HepG2 (cell line): ENCODE data around the gene TBXA2R. TPM values are rescaled to one million over a fixed set of nuclear protein-coding genes. Genes with fewer than 3 reads are reported as not detected.
A peak's percentile ranks its signal among the peaks of the same experiment; 100 is the strongest.

Experiments
- AKAP8 ChIP-seq: sonication (generic); formaldehyde crosslinking; IDR thresholded peaks from 2 replicates; pipeline ENCODE4 v1.5.1; 2020; ENCODE audit warnings: mild to moderate bottlenecking, missing genetic modification reagents
- HOXA7 ChIP-seq: sonication (generic); formaldehyde crosslinking; IDR thresholded peaks from 2 replicates; pipeline ENCODE4 v1.8.1; 2022; ENCODE audit warnings: mild to moderate bottlenecking, missing genetic modification reagents, moderate library complexity
- ZNF383 ChIP-seq: sonication (generic); formaldehyde crosslinking; IDR thresholded peaks from 2 replicates; pipeline ENCODE4 v1.4.0; 2020; ENCODE audit warnings: missing genetic modification reagents, mild to moderate bottlenecking, borderline replicate concordance
- polyA plus RNA-seq, 8 experiments: library from polyadenylated mRNA; depleted of rRNA in 3 of 8; stranded (reverse) in 7 of 8; unstranded in 1 of 8; fragments of >200 nt; fragmentation: Illumina TruSeq in 4 of 8; extraction: Trizol in 4 of 8; gene quantifications; 2 replicates each; pipeline versions ENCODE4 v1.2.1 to v1.2.3, GENCODE V29; 2011 to 2016; ENCODE audit warnings: low read depth in 4 of 8, missing spikeins in 1 of 8, mixed read lengths in 1 of 8; ENCODE audit not compliant: insufficient read depth in 1 of 8
- total RNA-seq, 5 experiments: library from RNA; depleted of rRNA; stranded (reverse); fragments of >200 nt; fragmentation: Illumina TruSeq; extraction: Trizol; gene quantifications; 2 replicates each; pipeline ENCODE4 v1.2.3, GENCODE V29; 2016; ENCODE audit warnings: low read depth in 1 of 5
- TF ChIP-seq, protein P1 (sequence below), 2 experiments: sonication (generic) in 1 of 2; formaldehyde crosslinking in 1 of 2; IDR thresholded peaks; 2 replicates each; pipeline versions ENCODE4 v1.4.0 to v1.6.1; 2016 to 2020; ENCODE audit warnings: borderline replicate concordance in 1 of 2, low read depth in 1 of 2, mild to moderate bottlenecking in 1 of 2, missing genetic modification reagents in 1 of 2
- TF ChIP-seq, protein P2 (sequence below): IDR thresholded peaks from 2 replicates; pipeline ENCODE4 v1.6.1; 2018; ENCODE audit warnings: missing genetic modification reagents
- TF ChIP-seq, protein P3 (sequence below): sonication (generic); formaldehyde crosslinking; IDR thresholded peaks from 2 replicates; pipeline ENCODE4 v1.4.0; 2020; ENCODE audit warnings: mild to moderate bottlenecking, missing genetic modification reagents
- TF ChIP-seq, protein P4 (sequence below): sonication (generic); formaldehyde crosslinking; IDR thresholded peaks from 2 replicates; pipeline ENCODE4 v1.9.0; 2021; ENCODE audit warnings: missing genetic modification reagents, borderline replicate concordance
- TF ChIP-seq, protein P5 (sequence below): sonication (generic); formaldehyde crosslinking; IDR thresholded peaks from 2 replicates; pipeline ENCODE4 v1.8.0; 2022; ENCODE audit warnings: mild to moderate bottlenecking, missing genetic modification reagents, borderline replicate concordance
- TF ChIP-seq, protein P6 (sequence below): sonication (generic); formaldehyde crosslinking; IDR thresholded peaks from 2 replicates; pipeline ENCODE4 v1.4.0; 2020; ENCODE audit warnings: missing genetic modification reagents, borderline replicate concordance
- TF ChIP-seq, protein P7 (sequence below): conservative IDR thresholded peaks from 2 replicates; pipeline ENCODE4 v1.6.1; 2018; ENCODE audit warnings: missing genetic modification reagents
- TF ChIP-seq, protein P8 (sequence below): sonication (generic); formaldehyde crosslinking; IDR thresholded peaks from 2 replicates; pipeline ENCODE4 v1.5.1; 2020; ENCODE audit warnings: missing genetic modification reagents, mild to moderate bottlenecking, borderline replicate concordance

TBXA2R gene
- total and polyA plus RNA-seq, 2 of the 13 experiments (the other 11 are each of a cell fraction or from before 2014, with no cell fraction given) = 0.09 TPM; not detected in 1

DNA sequence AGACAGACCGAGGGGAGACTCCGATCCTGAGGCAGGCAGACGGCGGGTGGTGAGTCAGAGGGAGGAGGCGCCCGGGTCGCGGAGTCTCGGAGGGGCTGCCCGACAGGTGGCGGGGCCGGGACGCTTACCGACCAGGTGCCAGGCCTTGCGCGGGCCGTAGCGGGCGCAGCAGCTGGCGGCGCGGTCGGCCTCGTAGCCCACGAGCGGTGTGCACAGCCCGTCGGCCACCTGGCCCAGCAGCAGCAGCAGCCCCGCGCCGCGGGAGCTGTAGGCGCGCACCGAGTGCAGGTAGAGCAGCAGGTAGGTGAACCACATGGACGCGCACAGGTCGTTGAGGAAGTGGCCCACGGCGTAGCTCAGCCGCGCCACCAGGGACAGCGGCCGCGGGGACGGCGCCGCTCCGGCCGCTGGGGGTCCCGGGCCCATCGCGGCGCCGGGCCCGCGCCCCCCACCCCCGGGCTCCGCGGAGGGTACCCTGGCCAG, 49.7 kb downstream of the TBXA2R start (continued):
- TF ChIP-seq, protein P1, sequence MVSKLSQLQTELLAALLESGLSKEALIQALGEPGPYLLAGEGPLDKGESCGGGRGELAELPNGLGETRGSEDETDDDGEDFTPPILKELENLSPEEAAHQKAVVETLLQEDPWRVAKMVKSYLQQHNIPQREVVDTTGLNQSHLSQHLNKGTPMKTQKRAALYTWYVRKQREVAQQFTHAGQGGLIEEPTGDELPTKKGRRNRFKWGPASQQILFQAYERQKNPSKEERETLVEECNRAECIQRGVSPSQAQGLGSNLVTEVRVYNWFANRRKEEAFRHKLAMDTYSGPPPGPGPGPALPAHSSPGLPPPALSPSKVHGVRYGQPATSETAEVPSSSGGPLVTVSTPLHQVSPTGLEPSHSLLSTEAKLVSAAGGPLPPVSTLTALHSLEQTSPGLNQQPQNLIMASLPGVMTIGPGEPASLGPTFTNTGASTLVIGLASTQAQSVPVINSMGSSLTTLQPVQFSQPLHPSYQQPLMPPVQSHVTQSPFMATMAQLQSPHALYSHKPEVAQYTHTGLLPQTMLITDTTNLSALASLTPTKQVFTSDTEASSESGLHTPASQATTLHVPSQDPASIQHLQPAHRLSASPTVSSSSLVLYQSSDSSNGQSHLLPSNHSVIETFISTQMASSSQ (IDR thresholded peaks at IDR 0.05; ENCODE audit: low read depth) = no peak
- TF ChIP-seq, protein P1 (CRISPR knock-in tag; IDR thresholded peaks at IDR 0.05; ENCODE audit: borderline replicate concordance) = 0 out of 2 replicates have a peak, but pooled peaks have one; percentile 14
- TF ChIP-seq, protein P2, sequence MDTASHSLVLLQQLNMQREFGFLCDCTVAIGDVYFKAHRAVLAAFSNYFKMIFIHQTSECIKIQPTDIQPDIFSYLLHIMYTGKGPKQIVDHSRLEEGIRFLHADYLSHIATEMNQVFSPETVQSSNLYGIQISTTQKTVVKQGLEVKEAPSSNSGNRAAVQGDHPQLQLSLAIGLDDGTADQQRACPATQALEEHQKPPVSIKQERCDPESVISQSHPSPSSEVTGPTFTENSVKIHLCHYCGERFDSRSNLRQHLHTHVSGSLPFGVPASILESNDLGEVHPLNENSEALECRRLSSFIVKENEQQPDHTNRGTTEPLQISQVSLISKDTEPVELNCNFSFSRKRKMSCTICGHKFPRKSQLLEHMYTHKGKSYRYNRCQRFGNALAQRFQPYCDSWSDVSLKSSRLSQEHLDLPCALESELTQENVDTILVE (CRISPR knock-in tag) = no peak
- TF ChIP-seq, protein P3, sequence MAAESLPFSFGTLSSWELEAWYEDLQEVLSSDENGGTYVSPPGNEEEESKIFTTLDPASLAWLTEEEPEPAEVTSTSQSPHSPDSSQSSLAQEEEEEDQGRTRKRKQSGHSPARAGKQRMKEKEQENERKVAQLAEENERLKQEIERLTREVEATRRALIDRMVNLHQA = no peak
- TF ChIP-seq AKAP8 (CRISPR knock-in tag) (no peak), ZNF383 (no peak), HOXA7 (no peak)
- TF ChIP-seq, protein P4, sequence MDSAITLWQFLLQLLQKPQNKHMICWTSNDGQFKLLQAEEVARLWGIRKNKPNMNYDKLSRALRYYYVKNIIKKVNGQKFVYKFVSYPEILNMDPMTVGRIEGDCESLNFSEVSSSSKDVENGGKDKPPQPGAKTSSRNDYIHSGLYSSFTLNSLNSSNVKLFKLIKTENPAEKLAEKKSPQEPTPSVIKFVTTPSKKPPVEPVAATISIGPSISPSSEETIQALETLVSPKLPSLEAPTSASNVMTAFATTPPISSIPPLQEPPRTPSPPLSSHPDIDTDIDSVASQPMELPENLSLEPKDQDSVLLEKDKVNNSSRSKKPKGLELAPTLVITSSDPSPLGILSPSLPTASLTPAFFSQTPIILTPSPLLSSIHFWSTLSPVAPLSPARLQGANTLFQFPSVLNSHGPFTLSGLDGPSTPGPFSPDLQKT (CRISPR knock-in tag) = no peak
- TF ChIP-seq, protein P5, sequence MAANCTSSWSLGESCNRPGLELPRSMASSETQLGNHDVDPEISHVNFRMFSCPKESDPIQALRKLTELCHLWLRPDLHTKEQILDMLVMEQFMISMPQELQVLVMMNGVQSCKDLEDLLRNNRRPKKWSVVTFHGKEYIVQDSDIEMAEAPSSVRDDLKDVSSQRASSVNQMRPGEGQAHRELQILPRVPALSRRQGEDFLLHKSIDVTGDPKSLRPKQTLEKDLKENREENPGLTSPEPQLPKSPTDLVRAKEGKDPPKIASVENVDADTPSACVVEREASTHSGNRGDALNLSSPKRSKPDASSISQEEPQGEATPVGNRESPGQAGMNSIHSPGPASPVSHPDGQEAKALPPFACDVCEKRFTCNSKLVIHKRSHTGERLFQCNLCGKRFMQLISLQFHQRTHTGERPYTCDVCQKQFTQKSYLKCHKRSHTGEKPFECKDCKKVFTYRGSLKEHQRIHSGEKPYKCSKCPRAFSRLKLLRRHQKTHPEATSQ (CRISPR knock-in tag) = no peak
- TF ChIP-seq, protein P6, sequence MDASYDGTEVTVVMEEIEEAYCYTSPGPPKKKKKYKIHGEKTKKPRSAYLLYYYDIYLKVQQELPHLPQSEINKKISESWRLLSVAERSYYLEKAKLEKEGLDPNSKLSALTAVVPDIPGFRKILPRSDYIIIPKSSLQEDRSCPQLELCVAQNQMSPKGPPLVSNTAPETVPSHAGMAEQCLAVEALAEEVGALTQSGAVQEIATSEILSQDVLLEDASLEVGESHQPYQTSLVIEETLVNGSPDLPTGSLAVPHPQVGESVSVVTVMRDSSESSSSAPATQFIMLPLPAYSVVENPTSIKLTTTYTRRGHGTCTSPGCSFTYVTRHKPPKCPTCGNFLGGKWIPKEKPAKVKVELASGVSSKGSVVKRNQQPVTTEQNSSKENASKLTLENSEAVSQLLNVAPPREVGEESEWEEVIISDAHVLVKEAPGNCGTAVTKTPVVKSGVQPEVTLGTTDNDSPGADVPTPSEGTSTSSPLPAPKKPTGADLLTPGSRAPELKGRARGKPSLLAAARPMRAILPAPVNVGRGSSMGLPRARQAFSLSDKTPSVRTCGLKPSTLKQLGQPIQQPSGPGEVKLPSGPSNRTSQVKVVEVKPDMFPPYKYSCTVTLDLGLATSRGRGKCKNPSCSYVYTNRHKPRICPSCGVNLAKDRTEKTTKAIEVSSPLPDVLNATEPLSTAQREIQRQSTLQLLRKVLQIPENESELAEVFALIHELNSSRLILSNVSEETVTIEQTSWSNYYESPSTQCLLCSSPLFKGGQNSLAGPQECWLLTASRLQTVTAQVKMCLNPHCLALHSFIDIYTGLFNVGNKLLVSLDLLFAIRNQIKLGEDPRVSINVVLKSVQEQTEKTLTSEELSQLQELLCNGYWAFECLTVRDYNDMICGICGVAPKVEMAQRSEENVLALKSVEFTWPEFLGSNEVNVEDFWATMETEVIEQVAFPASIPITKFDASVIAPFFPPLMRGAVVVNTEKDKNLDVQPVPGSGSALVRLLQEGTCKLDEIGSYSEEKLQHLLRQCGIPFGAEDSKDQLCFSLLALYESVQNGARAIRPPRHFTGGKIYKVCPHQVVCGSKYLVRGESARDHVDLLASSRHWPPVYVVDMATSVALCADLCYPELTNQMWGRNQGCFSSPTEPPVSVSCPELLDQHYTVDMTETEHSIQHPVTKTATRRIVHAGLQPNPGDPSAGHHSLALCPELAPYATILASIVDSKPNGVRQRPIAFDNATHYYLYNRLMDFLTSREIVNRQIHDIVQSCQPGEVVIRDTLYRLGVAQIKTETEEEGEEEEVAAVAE (CRISPR knock-in tag) = no peak
- TF ChIP-seq, protein P7, sequence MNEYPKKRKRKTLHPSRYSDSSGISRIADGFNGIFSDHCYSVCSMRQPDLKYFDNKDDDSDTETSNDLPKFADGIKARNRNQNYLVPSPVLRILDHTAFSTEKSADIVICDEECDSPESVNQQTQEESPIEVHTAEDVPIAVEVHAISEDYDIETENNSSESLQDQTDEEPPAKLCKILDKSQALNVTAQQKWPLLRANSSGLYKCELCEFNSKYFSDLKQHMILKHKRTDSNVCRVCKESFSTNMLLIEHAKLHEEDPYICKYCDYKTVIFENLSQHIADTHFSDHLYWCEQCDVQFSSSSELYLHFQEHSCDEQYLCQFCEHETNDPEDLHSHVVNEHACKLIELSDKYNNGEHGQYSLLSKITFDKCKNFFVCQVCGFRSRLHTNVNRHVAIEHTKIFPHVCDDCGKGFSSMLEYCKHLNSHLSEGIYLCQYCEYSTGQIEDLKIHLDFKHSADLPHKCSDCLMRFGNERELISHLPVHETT = no peak
- TF ChIP-seq, protein P8, sequence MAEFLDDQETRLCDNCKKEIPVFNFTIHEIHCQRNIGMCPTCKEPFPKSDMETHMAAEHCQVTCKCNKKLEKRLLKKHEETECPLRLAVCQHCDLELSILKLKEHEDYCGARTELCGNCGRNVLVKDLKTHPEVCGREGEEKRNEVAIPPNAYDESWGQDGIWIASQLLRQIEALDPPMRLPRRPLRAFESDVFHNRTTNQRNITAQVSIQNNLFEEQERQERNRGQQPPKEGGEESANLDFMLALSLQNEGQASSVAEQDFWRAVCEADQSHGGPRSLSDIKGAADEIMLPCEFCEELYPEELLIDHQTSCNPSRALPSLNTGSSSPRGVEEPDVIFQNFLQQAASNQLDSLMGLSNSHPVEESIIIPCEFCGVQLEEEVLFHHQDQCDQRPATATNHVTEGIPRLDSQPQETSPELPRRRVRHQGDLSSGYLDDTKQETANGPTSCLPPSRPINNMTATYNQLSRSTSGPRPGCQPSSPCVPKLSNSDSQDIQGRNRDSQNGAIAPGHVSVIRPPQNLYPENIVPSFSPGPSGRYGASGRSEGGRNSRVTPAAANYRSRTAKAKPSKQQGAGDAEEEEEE = no peak
